K562 (cell line): ENCODE measurements around the gene LRMDA. TPM values are rescaled to one million over a fixed set of nuclear protein-coding genes. Genes with fewer than 3 reads are reported as not detected.

ENCODE experiments used
- ATAC-seq: fragments of 200-7000 bp; cut with Tn5 transposase; 3 replicates; pipeline ENCODE4 v1.9.1; 2020; ENCODE audit warnings: moderate library complexity
- BruUV-seq: library from RNA; stranded (reverse); fragments of 400-500 nt; replicated peaks from 2 replicates; lab custom pipeline; 2021; lab: Mats Ljungman, UMichigan
- CTCF ChIA-PET: fragments of 300-600 bp; formaldehyde crosslinking; extraction: SDS; loops from one replicate; lab custom pipeline; 2021; ENCODE audit warnings: low intra/inter-chr PET ratio; lab: Yijun Ruan, JAX
- POLR2A ChIA-PET: fragments of 300-600, 350-650 bp; sonication (Branson Sonifier 250); formaldehyde crosslinking; extraction: SDS; loops from one replicate; lab custom pipeline; 2021; ENCODE audit warnings: antibody characterized with exemption, inconsistent platforms; lab: Yijun Ruan, JAX
- DNase-seq, 4 experiments: peaks; one replicate each; pipeline versions ENCODE4 v3.0.0 to v3.0.0-alpha.2; 2011 to 2018; ENCODE audit warnings: low spot score in 3 of 4, mixed read lengths in 3 of 4; ENCODE audit errors: extremely low read depth in 1 of 4
- FAIRE-seq: peaks from 2 replicates; lab custom pipeline; 2011; peaks lifted over from hg19 to GRCh38; lab: Jason Lieb, UNC
- H2AFZ ChIP-seq: 2 replicates; pipeline ENCODE4 v1.6.0; 2011; ENCODE audit warnings: low read depth, low read length, control low read depth, inconsistent platforms
- H3K27ac ChIP-seq: fragments of 200-600 bp; 3 replicates; pipeline ENCODE4 v1.8.0; 2011; ENCODE audit warnings: low read depth, mild to moderate bottlenecking, control low read depth, inconsistent platforms, low read length, moderate library complexity, mixed read lengths; ENCODE audit errors: extremely low read depth
- H3K27me3 ChIP-seq, 2 experiments: fragments of 300-600 bp in 1 of 2; 2 replicates in 1 of 2; 3 replicates in 1 of 2; pipeline versions ENCODE4 v1.6.0 to v1.8.0; 2011; ENCODE audit warnings: inconsistent platforms in 2 of 2, low read length in 2 of 2, mild to moderate bottlenecking in 1 of 2, mixed read lengths in 1 of 2, moderate library complexity in 1 of 2; ENCODE audit not compliant: control insufficient read depth in 2 of 2, insufficient read depth in 2 of 2
- H3K36me3 ChIP-seq: fragments of 300-600 bp; 3 replicates; pipeline ENCODE4 v1.8.0; 2011; ENCODE audit warnings: mild to moderate bottlenecking, low read length, inconsistent platforms; ENCODE audit not compliant: control insufficient read depth, insufficient read depth
- H3K4me1 ChIP-seq, 2 experiments: fragments of 200-600 bp in 1 of 2; replicated peaks in 1 of 2; 2 replicates in 1 of 2; 3 replicates in 1 of 2; pipeline versions ENCODE4 v1.5.1 to v1.8.0; 2011; ENCODE audit warnings: inconsistent platforms in 2 of 2, low read length in 2 of 2, mild to moderate bottlenecking in 1 of 2, mixed read lengths in 1 of 2, moderate library complexity in 1 of 2; ENCODE audit not compliant: control insufficient read depth in 2 of 2, insufficient read depth in 2 of 2
- H3K4me2 ChIP-seq: 2 replicates; pipeline ENCODE4 v1.6.1; 2011; ENCODE audit warnings: low read length, control low read depth, inconsistent platforms, mixed read lengths; ENCODE audit not compliant: insufficient read depth
- H3K4me3 ChIP-seq: fragments of 200-600 bp; sonication (generic), shearing (Covaris generic); 2 replicates; pipeline ENCODE4 v1.5.1; 2016; ENCODE audit warnings: control low read depth, inconsistent platforms
- H3K79me2 ChIP-seq: fragments of 200-600 bp; 3 replicates; pipeline ENCODE4 v1.8.0; 2011; ENCODE audit warnings: low read length, inconsistent platforms; ENCODE audit not compliant: control insufficient read depth, insufficient read depth
- H3K9ac ChIP-seq, 2 experiments: 2 replicates each; pipeline versions ENCODE4 v1.6.0 to v1.6.1; 2011; ENCODE audit warnings: low read depth in 2 of 2, low read length in 2 of 2, control low read depth in 1 of 2, inconsistent platforms in 1 of 2, mild to moderate bottlenecking in 1 of 2, mixed read lengths in 1 of 2; ENCODE audit not compliant: insufficient read depth in 1 of 2
- H3K9me1 ChIP-seq: one replicate; pipeline ENCODE4 v1.6.0; 2011; ENCODE audit warnings: inconsistent platforms, mild to moderate bottlenecking, low read length, moderate library complexity; ENCODE audit not compliant: control insufficient read depth, insufficient read depth
- H3K9me3 ChIP-seq: replicated peaks from 2 replicates; pipeline ENCODE4 v1.5.1; 2011; ENCODE audit warnings: low read depth, low read length, inconsistent platforms; ENCODE audit not compliant: control insufficient read depth, insufficient read depth
- H4K20me1 ChIP-seq: replicated peaks from 2 replicates; pipeline ENCODE4 v1.6.1; 2011; ENCODE audit warnings: low read length, inconsistent platforms, mixed read lengths; ENCODE audit not compliant: control insufficient read depth, insufficient read depth
- CEBPB ChIP-seq: fragments of 450-650 bp; IDR thresholded peaks from 2 replicates; pipeline ENCODE4 v1.6.1; 2016; ENCODE audit warnings: missing genetic modification characterization, missing compliant biosample characterization
- ZKSCAN1 ChIP-seq: fragments of 150-350 bp; IDR thresholded peaks from 2 replicates; pipeline ENCODE4 v1.6.1; 2016; ENCODE audit warnings: low read depth, low read length
- ZNF41 ChIP-seq: fragments of 250-450 bp; sonication (Bioruptor Pico); conservative IDR thresholded peaks from 2 replicates; pipeline ENCODE4 v1.4.0; 2020; ENCODE audit warnings: mild to moderate bottlenecking
- WGBS: fragments of 100-300 bp; shearing (Covaris generic); methylation state at CpG from one replicate; pipeline ENCODE4 v1.1.6; 2016; ENCODE audit warnings: low coverage, mixed read lengths; ENCODE audit not compliant: insufficient coverage; ENCODE audit errors: missing lambda C conversion rate; 5-methylcytosine and 5-hydroxymethylcytosine counted together
- in situ Hi-C: fragments of 300-500 bp; cut with MboI; formaldehyde crosslinking; loops from 4 replicates; pipeline ENCODE4 v1.15.0; 2018; ENCODE audit warnings: inconsistent platforms, mixed read lengths
- intact Hi-C: fragments of 100-400 bp; cut with micrococcal nuclease; formaldehyde crosslinking; loops from 2 replicates; pipeline ENCODE4 v1.14.2; 2022
- polyA plus RNA-seq, 8 experiments: library from polyadenylated mRNA; depleted of rRNA in 4 of 8; stranded (reverse) in 5 of 8; unstranded in 3 of 8; fragments of >200 nt; fragmentation: Nextera tagmentation in 2 of 8; fragmentation: Illumina TruSeq in 1 of 8; extraction: Ambion mirVana in 2 of 8; extraction: Trizol in 1 of 8; gene quantifications; 2 replicates each; pipeline versions ENCODE4 v1.2.1 to v1.2.3, GENCODE V29; 2011 to 2014; ENCODE audit warnings: inconsistent platforms in 1 of 8, missing spikeins in 1 of 8
- total RNA-seq, 7 experiments: library from RNA; depleted of rRNA in 6 of 7; stranded (reverse); fragments of >200 nt in 6 of 7; fragmentation: Illumina TruSeq in 2 of 7; extraction: Trizol in 2 of 7; gene quantifications; 2 replicates each; pipeline versions ENCODE4 v1.2.1 to v1.2.3, GENCODE V29; 2011 to 2021; ENCODE audit warnings: low replicate concordance in 1 of 7

The LRMDA gene
- total and polyA plus RNA-seq, 9 of the 15 experiments (the other 6 are each of a cell fraction or from before 2014, with no cell fraction given), result 0.25 TPM; not detected in 8

GRCh38 chr10:75496191-75496567, 64.8 kb downstream of the LRMDA start:
- ChIA-PET CTCF (no interaction called here), POLR2A (interaction anchor here (1.0 kb wide), 1 partner anchor 11 kb away, joined by 3 read pairs; no protein-coding TSS in a partner anchor)
- Histone ChIP-seq H3K4me1 (no peaks in the 10 kb centered on the region), H3K4me2 (no peak overlapping the region), H3K9me1 (no peaks in the 10 kb centered on the region), H3K4me3 (no peak overlapping the region), H3K9me3 (no peaks in the 10 kb centered on the region), H3K36me3 (no peaks in the 10 kb centered on the region), H3K9ac (no peak overlapping the region), H2AFZ (no peak overlapping the region), H4K20me1 (no peaks in the 10 kb centered on the region), H3K27ac (no peak overlapping the region), H3K79me2 (no peaks in the 10 kb centered on the region), H3K27me3 (no peaks in the 10 kb centered on the region)
- TF ChIP-seq ZNF41 (CRISPR knock-in tag), result no peak
- peak; percentile 16; the same call in 1 of the 2 replicates for TF ChIP-seq ZKSCAN1
- intact Hi-C loops, result no loop called here
- 0% methylated on average over 1 of the region's 1 CpG for WGBS
- no peak for FAIRE-seq
- in situ Hi-C loops, result no loop called here
- DNase-seq, result no peak
- no TSS peak for BruUV-seq
- no peak for ATAC-seq

- intact Hi-C loops (no loop called here), in situ Hi-C loops (no loop called here)
- H3K9ac ChIP-seq, result no peak overlapping the region
- no peak overlapping the region for H2AFZ ChIP-seq
- H3K36me3 ChIP-seq, result no peaks in the 10 kb centered on the region
- BruUV-seq, result no TSS peak
- H3K27me3 ChIP-seq, result no peaks in the 10 kb centered on the region
- no peak for TF ChIP-seq CEBPB (tag)
- FAIRE-seq, result no peak
- H3K4me2 ChIP-seq, result no peak overlapping the region
- no peaks in the 10 kb centered on the region for H3K9me1 ChIP-seq
- H3K4me3 ChIP-seq, result no peak overlapping the region
- DNase-seq, result no peak
- CTCF ChIA-PET, result no interaction called here
- no peaks in the 10 kb centered on the region for H3K9me3 ChIP-seq
- no peaks in the 10 kb centered on the region for H3K79me2 ChIP-seq
- no peak overlapping the region for H3K27ac ChIP-seq
- ATAC-seq, result no peak
- WGBS, result 0% methylated on average over 15 of the region's 15 CpGs
- H3K4me1 ChIP-seq, result no peaks in the 10 kb centered on the region
- H4K20me1 ChIP-seq, result no peaks in the 10 kb centered on the region
- POLR2A ChIA-PET, result no interaction called here
Observed at GRCh38 chr10:75497997-75498883, 66.8 kb downstream of the LRMDA start.
